ENCODE results near the gene ARMC7.

- TF ChIP-seq CBX5 (IDR thresholded peaks at IDR 0.05; ENCODE audit: low read depth) (no peak), EP300 (IDR thresholded peaks at IDR 0.05; ENCODE audit: borderline replicate concordance in 1 of 2, control insufficient read depth in 1 of 2, low read depth in 2 of 2, low read length in 2 of 2) (no peak), CEBPB (IDR thresholded peaks at IDR 0.05; ENCODE audit: borderline replicate concordance in 1 of 2, low read depth in 2 of 2, low read length in 2 of 2) (no peak), EGR1 (IDR thresholded peaks at IDR 0.05; ENCODE audit: borderline replicate concordance in 1 of 2, low read depth in 2 of 2, low read length in 2 of 2) (no peak), CREB1 (IDR thresholded peaks at IDR 0.05; ENCODE audit: low read depth) (no peak), RBBP5 (conservative IDR thresholded peaks at IDR 0.05) (no peak), MAX (IDR thresholded peaks at IDR 0.05; ENCODE audit: low read depth, low read length) (no peak), USF2 (IDR thresholded peaks at IDR 0.05; ENCODE audit: borderline replicate concordance, low read depth, low read length) (no peak), CTCF (IDR thresholded peaks at IDR 0.05 in 2 of 3, conservative IDR thresholded peaks at IDR 0.05 in 1 of 3; ENCODE audit: control insufficient read depth in 2 of 3, extremely low read depth in 1 of 3, insufficient read depth in 1 of 3, low read depth in 3 of 3, low read length in 3 of 3) (no peak), ATF3 (IDR thresholded peaks at IDR 0.05; ENCODE audit: borderline replicate concordance, extremely low read depth, low read depth, low read length) (no peak), YY1 (IDR thresholded peaks at IDR 0.05; ENCODE audit: low read depth, low read length) (no peak)
Observed at GRCh38 chr17:75129576-75129975, 19.8 kb downstream of the ARMC7 start.

Measured in GM12878 (cell line).